ENCODE data around the gene IFT74. TPM values are rescaled to one million over a fixed set of nuclear protein-coding genes. Genes with fewer than 3 reads are reported as not detected.

IFT74 gene
- total RNA-seq, 4 donors from 2014 or later: 23.0 to 40.0 (median 29.9) TPM

- Histone ChIP-seq H3K4me1 (peaks cover 5 to 9% of the 10 kb centered on the region in 2 donors), H3K36me3 (no peaks in the 10 kb centered on the region), H3K27me3 (no peaks in the 10 kb centered on the region), H3K4me3 (replicated peaks in 1 of 3) (no peak overlapping the region), H3K27ac (no peak overlapping the region), H3K9me3 (no peaks in the 10 kb centered on the region)
- intact Hi-C loops (cut with DNase I): no loop called here
- no peak for DNase-seq
- WGBS, 2 donors: 72 to 77% methylated on average over 3 of the region's 3 CpGs
- no peak for TF ChIP-seq POLR2A (IDR thresholded peaks at IDR 0.05)
- TF ChIP-seq CTCF (IDR thresholded peaks at IDR 0.05): no peak
Measured at GRCh38 chr9:26954050-26954508, 2.1 kb upstream of the IFT74 start.

- WGBS, 2 donors: 52 to 77% methylated on average over 4 of the region's 4 CpGs
- no peak for DNase-seq
- H3K36me3 ChIP-seq: no peaks in the 10 kb centered on the region
- H3K27me3 ChIP-seq: no peaks in the 10 kb centered on the region
- peak overlapping the region in 2 of 3 donors; percentile 50 to 85 for H3K4me3 ChIP-seq (replicated peaks in 1 of 3)
- peak overlapping the region; percentile 64 to 88 (median 83) for H3K27ac ChIP-seq
- no peaks in the 10 kb centered on the region for H3K9me3 ChIP-seq
- no peak for TF ChIP-seq POLR2A (IDR thresholded peaks at IDR 0.05)
- TF ChIP-seq CTCF (IDR thresholded peaks at IDR 0.05): no peak
- intact Hi-C loops (cut with DNase I): loop anchor here (5.0 kb wide), 1 partner anchor 63 kb away; the partner anchor contains the start of gene CAAP1
- peaks cover 5 to 9% of the 10 kb centered on the region in 2 donors for H3K4me1 ChIP-seq
Measured at GRCh38 chr9:26955222-26955903, 849 bp upstream of the IFT74 start.

- no peaks in the 10 kb centered on the region for H3K9me3 ChIP-seq
- TF ChIP-seq POLR2A (IDR thresholded peaks at IDR 0.05) (no peak), CTCF (IDR thresholded peaks at IDR 0.05) (no peak)
Measured at GRCh38 chr9:26956860-26957233, 635 bp downstream of the IFT74 start.

GRCh38 chr9:26971721-26972120 lies 15.5 kb downstream of the IFT74 start:
- Histone ChIP-seq H3K4me1 (no peaks in the 10 kb centered on the region), H3K9me3 (no peaks in the 10 kb centered on the region), H3K27ac (no peak overlapping the region), H3K36me3 (no peaks in the 10 kb centered on the region), H3K4me3 (replicated peaks in 1 of 3) (no peak overlapping the region), H3K27me3 (no peaks in the 10 kb centered on the region)
- intact Hi-C loops (cut with DNase I): no loop called here
- no peak for TF ChIP-seq CTCF (IDR thresholded peaks at IDR 0.05)
- TF ChIP-seq POLR2A (IDR thresholded peaks at IDR 0.05): no peak
- DNase-seq: no peak
- 97 to 100% methylated on average over 1 of the region's 1 CpG for WGBS, 2 donors

More at GRCh38 chr9:26956860-26957233, 635 bp downstream of the IFT74 start:
- Histone ChIP-seq H3K4me3 (replicated peaks in 1 of 3) (peak overlapping the region; percentile 45 to 85 (median 50)), H3K36me3 (no peaks in the 10 kb centered on the region), H3K27ac (peak overlapping the region; percentile 64 to 88 (median 83)), H3K4me1 (peaks cover 5 to 9% of the 10 kb centered on the region in 2 donors), H3K27me3 (no peaks in the 10 kb centered on the region)
- 24 to 31% methylated on average over 6 of the region's 6 CpGs for WGBS, 2 donors
- DNase-seq: no peak
- intact Hi-C loops (cut with DNase I): loop anchor here (5.0 kb wide), 1 partner anchor 65 kb away; the partner anchor contains the start of gene CAAP1

GRCh38 chr9:26973989-26974388 lies 17.8 kb downstream of the IFT74 start:
- no peaks in the 10 kb centered on the region for H3K27me3 ChIP-seq
- no peak overlapping the region for H3K27ac ChIP-seq
- H3K4me1 ChIP-seq: no peaks in the 10 kb centered on the region
- no peaks in the 10 kb centered on the region for H3K36me3 ChIP-seq
- intact Hi-C loops (cut with DNase I): no loop called here
- H3K9me3 ChIP-seq: no peaks in the 10 kb centered on the region
- TF ChIP-seq CTCF (IDR thresholded peaks at IDR 0.05): no peak
- no peak for TF ChIP-seq POLR2A (IDR thresholded peaks at IDR 0.05)
- DNase-seq: no peak
- no peak overlapping the region for H3K4me3 ChIP-seq (replicated peaks in 1 of 3)
- WGBS, 2 donors: 79 to 93% methylated on average over 5 of the region's 5 CpGs
